ENCODE measurements around the gene OR2J2. TPM values are rescaled to one million over a fixed set of nuclear protein-coding genes. Genes with fewer than 3 reads are reported as not detected.
"Not testable (repeated sequence)": the region's sequence is repeated elsewhere in the genome, so short reads cannot be mapped to it uniquely, and the experiment has no call there.

Gene OR2J2
- total and polyA plus RNA-seq, 12 donors, result not detected

DNA sequence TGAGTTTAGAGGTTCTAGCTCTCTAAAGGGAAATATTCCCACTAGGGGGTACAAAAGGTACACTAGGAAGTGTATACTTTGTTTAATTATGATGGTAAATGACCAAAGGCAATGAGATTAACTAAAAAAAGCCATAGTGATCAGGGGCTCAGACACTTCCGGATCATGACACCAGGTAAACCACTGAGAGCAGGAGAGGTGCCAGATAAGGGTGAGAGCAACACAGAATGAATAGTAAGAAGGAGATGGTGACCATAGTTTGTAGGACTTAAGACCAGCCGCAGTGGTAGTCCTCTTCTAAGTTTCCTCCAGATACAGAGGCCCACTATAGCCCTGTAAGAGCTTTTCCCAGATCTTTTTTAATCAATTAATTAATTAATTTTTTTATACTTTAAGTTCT lies 40.8 kb downstream of the OR2J2 start:
- WGBS, 2 donors, result 81 to 84% methylated on average over 2 of the region's 2 CpGs
- no peaks in the 10 kb centered on the region for H3K4me1 ChIP-seq
- intact Hi-C loops (cut with DNase I), result no loop called here
- ATAC-seq (no peak), DNase-seq (no peak)
- no peak overlapping the region for H3K4me3 ChIP-seq
- TF ChIP-seq, protein P1, sequence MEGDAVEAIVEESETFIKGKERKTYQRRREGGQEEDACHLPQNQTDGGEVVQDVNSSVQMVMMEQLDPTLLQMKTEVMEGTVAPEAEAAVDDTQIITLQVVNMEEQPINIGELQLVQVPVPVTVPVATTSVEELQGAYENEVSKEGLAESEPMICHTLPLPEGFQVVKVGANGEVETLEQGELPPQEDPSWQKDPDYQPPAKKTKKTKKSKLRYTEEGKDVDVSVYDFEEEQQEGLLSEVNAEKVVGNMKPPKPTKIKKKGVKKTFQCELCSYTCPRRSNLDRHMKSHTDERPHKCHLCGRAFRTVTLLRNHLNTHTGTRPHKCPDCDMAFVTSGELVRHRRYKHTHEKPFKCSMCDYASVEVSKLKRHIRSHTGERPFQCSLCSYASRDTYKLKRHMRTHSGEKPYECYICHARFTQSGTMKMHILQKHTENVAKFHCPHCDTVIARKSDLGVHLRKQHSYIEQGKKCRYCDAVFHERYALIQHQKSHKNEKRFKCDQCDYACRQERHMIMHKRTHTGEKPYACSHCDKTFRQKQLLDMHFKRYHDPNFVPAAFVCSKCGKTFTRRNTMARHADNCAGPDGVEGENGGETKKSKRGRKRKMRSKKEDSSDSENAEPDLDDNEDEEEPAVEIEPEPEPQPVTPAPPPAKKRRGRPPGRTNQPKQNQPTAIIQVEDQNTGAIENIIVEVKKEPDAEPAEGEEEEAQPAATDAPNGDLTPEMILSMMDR (IDR thresholded peaks at IDR 0.05), result no peak
- peaks cover 0 to 26% (median 0%) of the 10 kb centered on the region in 7 donors for H3K27me3 ChIP-seq
- H3K9me3 ChIP-seq, result peaks cover 0 to 3% (median 0%) of the 10 kb centered on the region in 11 donors
- no peak overlapping the region for H3K27ac ChIP-seq
- H3K36me3 ChIP-seq, result no peaks in the 10 kb centered on the region

DNA sequence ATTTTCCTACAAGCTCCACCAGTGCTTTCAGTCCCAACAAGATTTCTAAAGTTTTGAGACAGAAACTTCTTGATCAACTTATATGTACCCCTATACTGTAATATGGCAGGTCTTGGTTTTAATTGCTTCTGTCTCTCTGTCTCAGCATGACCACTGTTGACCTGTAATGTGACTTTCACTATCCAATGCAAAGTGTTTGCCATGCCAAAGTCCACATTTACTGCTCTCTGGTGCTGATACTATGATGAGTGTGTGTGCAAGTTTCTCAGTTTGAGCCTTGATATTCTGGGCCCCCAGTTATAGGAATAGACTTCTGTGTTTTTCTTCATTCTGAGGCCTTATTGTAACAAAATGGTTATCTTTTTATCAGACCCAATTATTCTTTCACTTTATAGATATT lies 45.8 kb downstream of the OR2J2 start:
- ATAC-seq (no peak), DNase-seq (no peak)
- Histone ChIP-seq H3K9me3 (no peaks in the 10 kb centered on the region), H3K27ac (no peak overlapping the region), H3K27me3 (peaks cover 0 to 6% (median 0%) of the 10 kb centered on the region in 7 donors), H3K4me3 (no peak overlapping the region), H3K4me1 (no peaks in the 10 kb centered on the region), H3K36me3 (no peaks in the 10 kb centered on the region)
- intact Hi-C loops (cut with DNase I), result no loop called here
- TF ChIP-seq, protein P1 (IDR thresholded peaks at IDR 0.05), result no peak

DNA sequence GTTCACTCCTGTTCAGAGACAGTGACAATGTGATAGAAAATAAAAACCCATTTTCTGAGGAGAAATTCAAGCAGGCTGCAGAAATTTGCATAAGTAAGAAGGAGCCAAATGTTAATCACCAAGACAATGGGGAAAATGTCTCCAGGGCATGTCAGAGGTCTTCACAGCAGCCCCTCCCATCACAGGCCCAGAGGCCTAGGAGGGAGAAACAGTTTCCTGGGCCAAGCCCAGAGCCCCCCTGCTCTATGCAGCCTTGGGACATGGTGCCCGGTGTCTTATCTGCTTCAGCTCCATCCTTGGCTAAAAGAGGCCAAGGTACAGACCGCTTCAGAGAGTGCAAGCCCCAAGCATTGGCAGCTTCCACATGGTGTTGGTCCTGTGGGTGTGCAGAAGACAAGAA lies 46.5 kb downstream of the OR2J2 start:
- H3K27me3 ChIP-seq; H3K4me3 ChIP-seq; intact Hi-C loops (cut with DNase I); ATAC-seq; H3K27ac ChIP-seq; H3K9me3 ChIP-seq; H3K4me1 ChIP-seq; H3K36me3 ChIP-seq; DNase-seq: not testable (repeated sequence)
- WGBS, 2 donors, result 43 to 62% methylated on average over 2 of the region's 2 CpGs

DNA sequence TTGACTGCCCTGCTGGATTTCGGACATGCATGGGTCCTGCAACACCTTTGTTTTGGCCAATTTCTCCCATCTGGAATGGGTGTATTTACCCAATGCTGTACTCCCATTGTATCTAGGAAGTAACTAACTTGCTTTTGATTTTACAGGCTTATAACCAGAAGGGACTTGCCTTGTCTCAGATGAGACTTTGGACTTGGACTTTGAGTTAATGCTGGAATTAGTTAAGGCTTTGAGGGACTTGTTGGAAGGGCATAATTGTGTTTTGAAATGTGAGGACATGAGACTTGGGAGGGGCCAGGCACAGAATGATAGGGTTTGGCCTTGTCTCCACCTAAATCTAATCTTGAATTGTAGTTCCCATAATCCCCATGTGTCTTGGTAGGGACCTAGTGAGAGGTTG lies 47.3 kb downstream of the OR2J2 start:
- 44 to 50% methylated on average over 1 of the region's 1 CpG for WGBS, 2 donors
- H3K4me3 ChIP-seq; H3K27me3 ChIP-seq; H3K9me3 ChIP-seq; ATAC-seq; H3K36me3 ChIP-seq; H3K27ac ChIP-seq; H3K4me1 ChIP-seq; DNase-seq; intact Hi-C loops (cut with DNase I): not testable (repeated sequence)

Other genes with a start within 250 kb of the OR2J2 start
- gene TRIM27, start 246.9 kb upstream of the OR2J2 start, total RNA-seq, result 10 to 100 TPM; 14.7 to 23.1 (median 17.6) TPM
- gene TRIM27, start 246.9 kb upstream of the OR2J2 start, polyA plus RNA-seq, result 10 to 100 TPM; 21.0 to 26.2 TPM
- under 1 TPM; 0.08 to 0.39 (median 0.22) TPM for gene ZNF311, start 165.6 kb upstream of the OR2J2 start, total RNA-seq
- gene ZNF311, start 165.6 kb upstream of the OR2J2 start, polyA plus RNA-seq, result under 1 TPM; 0.25 to 0.66 TPM
- gene OR2W1, start 125.7 kb upstream of the OR2J2 start, total RNA-seq, result not detected
- not detected for gene OR2W1, start 125.7 kb upstream of the OR2J2 start, polyA plus RNA-seq
- not detected for gene OR2B3, start 83.6 kb upstream of the OR2J2 start, total RNA-seq
- not detected for gene OR2B3, start 83.6 kb upstream of the OR2J2 start, polyA plus RNA-seq
- gene OR2J1, start 71.4 kb upstream of the OR2J2 start, total RNA-seq, result not detected
- not detected for gene OR2J1, start 71.4 kb upstream of the OR2J2 start, polyA plus RNA-seq
- not detected for gene OR2J3, start 62.8 kb upstream of the OR2J2 start, total RNA-seq
- gene OR2J3, start 62.8 kb upstream of the OR2J2 start, polyA plus RNA-seq, result not detected
- not detected for gene OR14J1, start 130.8 kb downstream of the OR2J2 start, total RNA-seq
- gene OR14J1, start 130.8 kb downstream of the OR2J2 start, polyA plus RNA-seq, result not detected
- gene OR5V1, start 198.0 kb downstream of the OR2J2 start, total RNA-seq, result not detected
- not detected for gene OR5V1, start 198.0 kb downstream of the OR2J2 start, polyA plus RNA-seq
- not detected for gene OR12D3, start 204.4 kb downstream of the OR2J2 start, total RNA-seq
- not detected for gene OR12D3, start 204.4 kb downstream of the OR2J2 start, polyA plus RNA-seq
- gene OR12D2, start 224.7 kb downstream of the OR2J2 start, total RNA-seq, result not detected
- gene OR12D2, start 224.7 kb downstream of the OR2J2 start, polyA plus RNA-seq, result not detected
- gene OR12D1, start 244.0 kb downstream of the OR2J2 start, total RNA-seq, result not detected
- gene OR12D1, start 244.0 kb downstream of the OR2J2 start, polyA plus RNA-seq, result not detected

Measured in heart right ventricle (tissue), 16 donors.